GM21360 (cell line): Measurements from ENCODE around the gene COL5A3.
"Not testable (repeated sequence)": the region's sequence is repeated elsewhere in the genome, so short reads cannot be mapped to it uniquely, and the experiment has no call there.

ENCODE experiments used
- ATAC-seq: cut with Tn5 transposase; IDR thresholded peaks from one replicate; pipeline ENCODE4 v1.9.1; 2021; ENCODE audit warnings: mild to moderate bottlenecking, moderate library complexity; ENCODE audit not compliant: unreplicated experiment

Gene COL5A3

GRCh38 chr19:10010247-10010691, at the start of gene COL5A3:
Gene COL5A3 (minus strand): TSS chr19:10010504. CDS start chr19:10010385, 119 bp downstream.
- no peak for ATAC-seq

- no peak for ATAC-seq
Observed at GRCh38 chr19:10052602-10053360, 42.5 kb upstream of the COL5A3 start.

- ATAC-seq, result no peak
Observed at GRCh38 chr19:10049626-10050025, 39.3 kb upstream of the COL5A3 start.

- ATAC-seq, result no peak
Observed at GRCh38 chr19:10045371-10045770, 35.1 kb upstream of the COL5A3 start.

- no peak for ATAC-seq
Observed at GRCh38 chr19:10044390-10044789, 34.1 kb upstream of the COL5A3 start.

GRCh38 chr19:10043286-10043927, 33.1 kb upstream of the COL5A3 start:
- ATAC-seq, result no peak

GRCh38 chr19:10037809-10038208, 27.5 kb upstream of the COL5A3 start:
- no peak for ATAC-seq

GRCh38 chr19:10037367-10037766, 27.1 kb upstream of the COL5A3 start:
- no peak for ATAC-seq

- ATAC-seq, result no peak
Observed at GRCh38 chr19:10036601-10037071, 26.3 kb upstream of the COL5A3 start.

- no peak for ATAC-seq
Observed at GRCh38 chr19:10033614-10034013, 23.3 kb upstream of the COL5A3 start.

GRCh38 chr19:10027158-10027997, 17.1 kb upstream of the COL5A3 start:
- no peak for ATAC-seq

GRCh38 chr19:10026744-10027143, 16.4 kb upstream of the COL5A3 start:
- no peak for ATAC-seq

GRCh38 chr19:10023096-10023495, 12.8 kb upstream of the COL5A3 start:
- not testable (repeated sequence) for ATAC-seq

GRCh38 chr19:10021863-10022262, 11.6 kb upstream of the COL5A3 start:
- ATAC-seq, result no peak

GRCh38 chr19:10021446-10021845, 11.1 kb upstream of the COL5A3 start:
- ATAC-seq, result no peak

GRCh38 chr19:10020851-10021250, 10.5 kb upstream of the COL5A3 start:
- ATAC-seq, result no peak

GRCh38 chr19:10019246-10019645, 8.9 kb upstream of the COL5A3 start:
- no peak for ATAC-seq

GRCh38 chr19:10018786-10019185, 8.5 kb upstream of the COL5A3 start:
- no peak for ATAC-seq

GRCh38 chr19:10018263-10018662, 8.0 kb upstream of the COL5A3 start:
- ATAC-seq, result no peak

GRCh38 chr19:10013834-10014618, 3.7 kb upstream of the COL5A3 start:
- no peak for ATAC-seq

- no peak for ATAC-seq
Observed at GRCh38 chr19:10013316-10013715, 3.0 kb upstream of the COL5A3 start, which contains the start of gene RDH8. Gene RDH8 (plus strand): TSS chr19:10013483. CDS start chr19:10013498, 15 bp downstream.
